Anterior cingulate cortex (tissue), 58 donors: ENCODE results near the gene ESCO1.
"Not testable (repeated sequence)": the region's sequence is repeated elsewhere in the genome, so short reads cannot be mapped to it uniquely, and the experiment has no call there.

ENCODE experiments used
- DNase-seq, 58 donors: peaks; one replicate each; lab custom pipeline; 2025; lab: John Stamatoyannopoulos, UW

ESCO1 gene

GRCh38 chr18:21593540-21594257, 6.8 kb downstream of the ESCO1 start:
- DNase-seq: no peak

GRCh38 chr18:21592361-21592760, 8.1 kb downstream of the ESCO1 start:
- not testable (repeated sequence) for DNase-seq

- DNase-seq: no peak
These were observed 16.1 kb downstream of the ESCO1 start for GRCh38 chr18:21584391-21584790.

GRCh38 chr18:21575656-21576055, 24.8 kb downstream of the ESCO1 start:
- DNase-seq: no peak

GRCh38 chr18:21571772-21572171, 28.7 kb downstream of the ESCO1 start:
- DNase-seq: no peak

- no peak for DNase-seq
These were observed 41.3 kb downstream of the ESCO1 start for GRCh38 chr18:21559195-21559594.

- DNase-seq: no peak
These were observed 42.8 kb downstream of the ESCO1 start for GRCh38 chr18:21557607-21558253.

GRCh38 chr18:21550510-21550970, 50.0 kb downstream of the ESCO1 start:
- DNase-seq: no peak

- DNase-seq: no peak
These were observed 51.9 kb downstream of the ESCO1 start for GRCh38 chr18:21548647-21549046.

GRCh38 chr18:21546423-21546822, 54.1 kb downstream of the ESCO1 start:
- DNase-seq: no peak

GRCh38 chr18:21538230-21538629, 62.3 kb downstream of the ESCO1 start:
- no peak for DNase-seq

- DNase-seq: no peak
These were observed 66.2 kb downstream of the ESCO1 start for GRCh38 chr18:21534327-21534726.

- DNase-seq: no peak
These were observed 74.0 kb downstream of the ESCO1 start for GRCh38 chr18:21526463-21526862.

- DNase-seq: no peak
These were observed 74.6 kb downstream of the ESCO1 start for GRCh38 chr18:21525916-21526315.

- no peak for DNase-seq
These were observed 78.0 kb downstream of the ESCO1 start for GRCh38 chr18:21522530-21522929.

GRCh38 chr18:21513741-21514140, 86.8 kb downstream of the ESCO1 start:
- DNase-seq: no peak

- DNase-seq: no peak
These were observed 87.2 kb downstream of the ESCO1 start for GRCh38 chr18:21513292-21513691.

GRCh38 chr18:21509062-21509461, 91.4 kb downstream of the ESCO1 start:
- DNase-seq: no peak

GRCh38 chr18:21507913-21508701, 92.4 kb downstream of the ESCO1 start:
- no peak for DNase-seq

GRCh38 chr18:21502661-21503060, 97.8 kb downstream of the ESCO1 start:
- no peak for DNase-seq

- no peak for DNase-seq
These were observed 100.5 kb downstream of the ESCO1 start for GRCh38 chr18:21499997-21500396.
